Measurements from ENCODE around the gene CELF2.

Gene CELF2

GRCh38 chr10:11224792-11225416 is 207.2 kb downstream of the CELF2 start:
- no peak for DNase-seq (ENCODE audit: low read depth)

- DNase-seq (ENCODE audit: low read depth), result no peak
These were observed 208.3 kb downstream of the CELF2 start for GRCh38 chr10:11225935-11226334.

GRCh38 chr10:11227103-11227502 is 209.4 kb downstream of the CELF2 start:
- no peak for DNase-seq (ENCODE audit: low read depth)

- no peak for DNase-seq (ENCODE audit: low read depth)
These were observed 212.2 kb downstream of the CELF2 start for GRCh38 chr10:11229893-11230292.

- no peak for DNase-seq (ENCODE audit: low read depth)
These were observed 213.0 kb downstream of the CELF2 start for GRCh38 chr10:11230498-11231167.

- DNase-seq (ENCODE audit: low read depth), result no peak
These were observed 213.6 kb downstream of the CELF2 start for GRCh38 chr10:11231285-11231684.

- DNase-seq (ENCODE audit: low read depth), result no peak
These were observed 214.7 kb downstream of the CELF2 start for GRCh38 chr10:11232222-11232961.

GRCh38 chr10:11234857-11235531 is 217.3 kb downstream of the CELF2 start:
- DNase-seq (ENCODE audit: low read depth), result no peak

GRCh38 chr10:11235771-11236170 is 218.1 kb downstream of the CELF2 start:
- no peak for DNase-seq (ENCODE audit: low read depth)

GRCh38 chr10:11236234-11236633 is 218.6 kb downstream of the CELF2 start:
- no peak for DNase-seq (ENCODE audit: low read depth)

GRCh38 chr10:11237571-11237970 is 219.9 kb downstream of the CELF2 start:
- DNase-seq (ENCODE audit: low read depth), result peak; percentile 45

GRCh38 chr10:11238893-11239292 is 221.2 kb downstream of the CELF2 start:
- no peak for DNase-seq (ENCODE audit: low read depth)

- no peak for DNase-seq (ENCODE audit: low read depth)
These were observed 223.0 kb downstream of the CELF2 start for GRCh38 chr10:11240641-11241040.

- no peak for DNase-seq (ENCODE audit: low read depth)
These were observed 225.0 kb downstream of the CELF2 start for GRCh38 chr10:11242443-11243387.

- DNase-seq (ENCODE audit: low read depth), result no peak
These were observed 226.0 kb downstream of the CELF2 start for GRCh38 chr10:11243425-11244222.

GRCh38 chr10:11245095-11245479 is 227.4 kb downstream of the CELF2 start:
- DNase-seq (ENCODE audit: low read depth), result no peak

GRCh38 chr10:11245510-11245909 is 227.8 kb downstream of the CELF2 start:
- no peak for DNase-seq (ENCODE audit: low read depth)

GRCh38 chr10:11245981-11246590 is 228.4 kb downstream of the CELF2 start:
- no peak for DNase-seq (ENCODE audit: low read depth)

GRCh38 chr10:11246752-11247467 is 229.2 kb downstream of the CELF2 start:
- DNase-seq (ENCODE audit: low read depth), result no peak
